ENCODE measurements around the gene ZNF423.

The ZNF423 gene

GRCh38 chr16:49484936-49485335, 371.0 kb downstream of the ZNF423 start:
- no peak for DNase-seq

- no peak for DNase-seq
Observed at GRCh38 chr16:49484451-49484849, 371.5 kb downstream of the ZNF423 start.

DNA sequence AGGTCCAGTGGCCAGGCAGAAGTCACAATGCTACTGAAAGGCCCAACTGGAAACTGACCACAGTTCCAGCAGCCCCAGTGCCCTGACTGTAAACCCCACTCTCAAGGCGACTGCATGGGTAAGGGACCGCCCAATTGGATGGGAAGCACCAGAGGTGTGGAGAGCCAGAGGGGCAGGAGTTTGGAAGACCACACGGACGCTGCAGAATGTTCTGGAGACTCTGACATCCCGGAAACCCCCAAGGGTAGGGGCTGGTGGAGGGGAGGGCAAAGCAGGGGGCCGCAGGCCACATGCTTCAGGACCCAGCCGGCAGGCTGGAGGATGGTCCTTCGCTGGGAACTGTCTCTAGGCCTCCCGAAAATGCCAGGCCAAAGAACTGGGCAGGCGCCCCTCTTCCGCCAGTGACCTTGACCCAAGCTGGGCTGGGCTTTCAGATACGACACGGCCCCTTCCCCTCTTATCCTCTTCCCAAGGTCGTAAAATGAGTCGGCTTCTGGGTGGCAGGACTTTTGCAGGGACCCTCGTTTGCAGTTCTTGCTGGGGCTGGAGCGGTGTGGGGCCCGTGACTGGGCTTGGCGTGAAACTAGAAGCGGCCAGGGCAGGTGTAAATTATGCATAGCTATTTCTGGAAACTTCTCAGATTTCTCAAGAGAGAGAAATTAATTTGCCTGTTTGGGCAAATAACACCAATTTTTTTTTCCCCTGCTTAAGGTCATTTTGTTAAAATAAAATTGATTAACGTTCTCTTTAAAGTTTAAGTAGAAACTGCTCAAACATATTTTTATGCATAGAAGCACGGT, 372.1 kb downstream of the ZNF423 start:
- DNase-seq: no peak

GRCh38 chr16:49483251-49483650, 372.7 kb downstream of the ZNF423 start:
- DNase-seq: no peak

- DNase-seq: no peak
Observed at GRCh38 chr16:49482690-49483089, 373.2 kb downstream of the ZNF423 start.

DNA sequence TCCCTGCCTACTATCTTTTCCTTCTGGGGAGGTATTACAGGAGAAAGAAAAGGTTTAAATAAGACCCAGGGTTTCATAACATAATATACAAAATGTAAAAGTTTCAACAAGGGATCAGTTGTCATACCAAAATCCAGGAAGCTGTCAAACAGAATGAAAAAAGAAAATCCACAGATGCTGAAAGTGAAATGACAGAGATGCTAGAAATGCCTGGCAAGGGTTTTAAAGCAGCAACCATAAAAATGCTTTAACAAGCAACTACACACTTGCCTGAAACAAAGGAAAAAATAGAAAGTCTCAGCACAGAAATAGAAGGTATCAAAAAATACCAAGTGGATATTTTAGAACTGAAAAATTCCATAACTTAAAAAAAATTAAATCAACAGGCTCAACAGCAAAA, 377.3 kb downstream of the ZNF423 start:
- DNase-seq: no peak

GRCh38 chr16:49478107-49478506, 377.8 kb downstream of the ZNF423 start:
- DNase-seq: no peak

DNA sequence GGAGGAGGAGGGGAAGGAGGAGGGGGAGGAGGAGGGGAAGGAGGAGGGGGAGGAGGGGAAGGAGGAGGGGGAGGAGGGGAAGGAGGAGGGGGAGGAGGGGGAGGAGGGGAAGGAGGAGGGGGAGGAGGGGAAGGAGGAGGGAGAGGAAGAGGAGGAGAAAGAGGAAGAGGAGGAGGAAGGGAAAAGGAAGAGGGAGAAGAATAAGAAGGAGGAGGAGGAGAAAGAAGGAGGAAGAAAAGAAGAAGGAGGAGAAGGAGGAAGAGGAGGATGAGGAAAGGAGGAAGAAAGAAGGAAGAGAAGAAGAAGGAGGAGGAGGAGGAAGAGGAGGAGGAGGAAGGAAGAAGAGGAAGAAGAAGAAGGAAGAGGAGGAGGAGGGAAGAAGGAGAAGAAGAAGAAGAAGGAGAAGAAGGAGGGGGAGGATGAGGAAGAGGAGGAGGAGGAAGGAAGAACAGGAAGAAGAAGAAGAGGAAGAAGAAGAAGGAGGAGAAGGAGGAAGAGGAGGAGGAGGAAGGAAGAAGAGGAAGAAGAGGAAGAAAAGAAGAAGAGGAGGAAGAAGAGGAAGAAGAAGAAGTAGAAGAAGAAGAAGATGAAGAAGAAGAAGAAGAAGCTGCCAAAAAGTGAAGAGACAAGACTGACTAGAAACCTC, 378.5 kb downstream of the ZNF423 start:
- DNase-seq: no peak

GRCh38 chr16:49474741-49475140, 381.2 kb downstream of the ZNF423 start:
- DNase-seq: no peak

- DNase-seq: no peak
Observed at GRCh38 chr16:49473773-49474172, 382.1 kb downstream of the ZNF423 start.

DNA sequence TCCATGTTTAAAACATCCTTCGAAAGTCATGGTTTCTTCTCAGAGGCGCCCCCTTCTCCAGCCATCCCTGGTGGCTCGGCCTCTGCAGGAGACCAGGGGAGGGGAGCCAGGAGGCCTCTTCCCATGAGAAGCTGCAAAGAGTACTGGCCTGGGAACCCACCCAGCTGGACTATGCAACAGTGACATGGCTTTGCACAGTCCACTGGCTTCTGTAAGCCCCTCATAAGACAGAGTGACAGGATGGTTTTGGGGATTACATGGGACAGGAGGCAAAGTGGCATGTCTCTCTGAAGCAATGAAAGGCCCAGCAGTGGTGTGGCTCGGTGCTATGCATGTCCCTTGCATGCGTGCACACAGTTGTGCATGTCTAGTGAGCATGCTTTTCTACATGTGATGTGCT, 382.8 kb downstream of the ZNF423 start:
- no peak for DNase-seq

DNA sequence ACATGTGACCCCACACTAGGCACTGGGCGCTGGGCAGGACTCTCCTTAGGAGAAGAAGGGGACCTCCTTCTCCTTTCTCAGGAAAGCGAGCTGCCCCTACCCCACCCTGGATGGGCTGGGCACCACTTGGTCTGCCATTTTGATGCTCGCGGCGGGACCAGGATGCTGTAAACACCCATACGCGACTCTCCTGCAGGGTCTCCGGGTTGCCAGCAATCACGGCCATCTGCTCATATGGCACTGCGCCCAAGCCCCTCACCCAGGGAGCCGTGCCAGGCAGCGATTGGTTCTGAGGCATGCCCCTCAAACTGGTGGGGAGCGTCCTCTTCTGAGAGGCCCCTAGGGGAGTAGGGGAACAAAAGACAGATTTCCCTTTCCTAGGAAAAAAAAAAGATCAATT, 383.3 kb downstream of the ZNF423 start:
- DNase-seq: no peak

DNA sequence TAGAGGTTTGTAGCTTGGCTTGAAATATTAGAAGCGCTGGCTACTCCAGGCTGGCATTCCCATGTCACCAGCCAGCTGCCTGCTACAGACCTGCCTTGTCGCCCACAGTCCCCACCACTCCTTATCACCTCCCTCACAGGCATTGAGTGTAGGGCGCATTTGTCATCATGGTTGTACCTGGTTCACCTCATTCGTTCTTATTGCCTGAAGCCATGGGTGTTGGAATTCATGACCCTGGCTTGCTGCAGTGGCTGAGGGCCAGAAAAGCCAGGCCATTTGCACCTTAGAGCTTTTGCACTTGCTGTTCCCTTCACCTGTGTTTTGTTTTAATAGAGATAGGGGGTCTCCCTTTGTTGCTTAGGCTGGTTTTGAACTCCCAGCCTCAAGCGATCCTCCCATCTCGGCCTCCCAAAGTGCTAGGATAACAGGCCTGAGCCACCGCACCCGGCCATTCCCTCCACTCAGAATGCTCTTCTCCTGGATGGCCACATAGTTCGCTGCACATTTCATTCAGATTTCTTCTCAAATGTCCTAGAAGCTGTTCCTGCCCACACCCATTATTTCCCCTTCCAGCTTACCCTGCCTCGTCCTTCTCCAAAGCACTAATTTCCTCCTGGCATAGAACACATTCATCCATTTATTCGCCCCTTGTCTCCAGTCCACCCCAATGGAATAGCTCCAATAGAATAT, 384.7 kb downstream of the ZNF423 start:
- DNase-seq: no peak

DNA sequence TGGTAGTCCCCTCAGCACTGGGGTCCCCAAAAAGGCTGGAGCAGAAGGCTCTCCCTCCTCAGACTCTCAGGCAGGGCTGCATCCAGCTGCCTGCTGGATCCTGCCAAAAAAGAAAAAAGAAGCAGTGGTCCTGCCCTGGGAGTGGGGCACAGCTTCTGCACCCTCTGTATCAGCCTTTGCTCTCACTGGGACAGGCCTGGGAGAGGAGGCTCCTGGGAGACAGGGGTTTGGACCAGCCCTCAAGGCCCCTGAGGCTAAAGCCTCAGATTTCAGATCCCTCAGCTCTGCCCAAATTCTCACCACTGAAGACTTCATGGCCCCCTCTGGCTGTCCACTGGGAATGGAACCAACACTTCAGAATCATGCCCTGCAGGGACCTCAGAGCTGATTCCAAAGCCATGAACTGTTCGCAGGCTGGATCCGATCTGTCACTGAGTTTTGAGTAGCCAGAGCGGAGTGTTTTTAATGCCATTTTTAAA, 385.4 kb downstream of the ZNF423 start:
- DNase-seq: no peak

GRCh38 chr16:49469930-49470451, 385.9 kb downstream of the ZNF423 start:
- DNase-seq: no peak

GRCh38 chr16:49469311-49469670, 386.6 kb downstream of the ZNF423 start:
- DNase-seq: no peak

DNA sequence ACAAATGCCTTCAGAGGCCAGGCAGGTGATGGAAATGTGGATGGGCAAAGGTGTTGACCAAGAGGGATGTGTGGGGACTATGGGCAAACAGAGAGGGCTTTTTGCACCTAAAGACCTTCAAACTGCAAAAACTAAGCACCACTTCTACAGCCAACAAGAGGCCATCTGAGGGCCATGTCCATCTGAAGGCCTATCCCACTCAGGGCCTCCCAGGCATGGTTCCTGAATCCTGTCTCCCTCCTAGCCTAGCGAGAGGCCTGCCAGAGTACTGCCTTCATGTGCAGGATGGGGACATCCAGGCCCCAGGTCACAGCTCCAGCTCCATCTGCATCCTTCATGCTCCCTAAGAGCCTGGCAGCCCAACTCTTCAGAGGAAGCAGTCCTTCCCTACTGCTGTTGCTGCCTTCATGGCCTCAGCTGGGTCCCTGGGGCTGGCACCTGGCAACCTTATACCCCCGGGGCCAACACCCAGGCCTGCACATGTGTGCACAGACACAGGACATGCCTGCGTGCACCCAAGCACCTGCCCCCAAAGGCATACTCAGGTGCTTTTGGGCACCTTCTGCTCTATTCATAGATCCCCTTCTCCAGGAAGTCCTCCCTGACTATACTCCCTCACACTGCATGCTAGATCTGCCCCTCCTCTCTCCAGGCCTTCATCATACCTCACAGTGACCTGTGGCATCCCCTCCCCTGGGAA, 387.2 kb downstream of the ZNF423 start:
- DNase-seq: no peak

GRCh38 chr16:49467540-49468372, 388.2 kb downstream of the ZNF423 start:
- no peak for DNase-seq

DNA sequence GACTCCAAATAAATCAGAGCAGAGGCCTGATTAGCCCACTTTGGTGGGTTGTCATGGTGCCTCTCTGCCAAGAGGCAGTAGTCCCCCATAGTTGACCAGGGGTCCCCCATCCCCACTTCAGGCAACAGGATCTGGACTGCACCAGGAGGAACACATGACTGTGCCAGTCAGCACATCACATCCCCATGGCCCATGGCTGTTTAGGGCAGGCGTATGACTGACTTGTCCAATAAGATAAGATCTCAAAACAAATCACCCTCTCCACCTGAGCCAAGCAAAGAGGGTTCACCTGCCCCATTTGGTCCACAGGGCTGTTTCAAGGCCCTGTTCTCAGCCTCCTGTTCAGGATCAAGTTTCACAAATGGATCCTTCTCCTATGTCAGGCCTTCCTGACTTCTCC, 389.0 kb downstream of the ZNF423 start:
- no peak for DNase-seq

DNA sequence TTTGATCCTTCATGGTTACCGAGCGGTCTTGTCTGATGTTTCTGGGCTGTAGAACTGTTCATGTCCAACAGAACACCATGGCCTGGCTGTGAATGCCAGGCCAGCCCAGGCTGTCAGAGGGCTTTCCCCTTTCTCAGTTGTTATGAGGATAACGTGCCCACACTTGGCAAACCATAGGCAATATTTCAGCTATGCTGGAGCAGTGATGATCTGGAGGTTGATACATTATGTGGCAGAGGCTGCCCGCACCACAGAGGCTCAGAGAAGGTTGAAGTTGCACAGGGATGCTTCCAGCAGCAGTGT, 389.4 kb downstream of the ZNF423 start:
- no peak for DNase-seq

GRCh38 chr16:49465661-49466528, 390.0 kb downstream of the ZNF423 start:
- no peak for DNase-seq

Data from MV-4-11 (cell line).